PFSK-1 (cell line): ENCODE measurements around the gene SNX32.

Source experiments
- FOXP2 ChIP-seq: optimal IDR thresholded peaks from 2 replicates; pipeline ENCODE3; 2011; ENCODE audit warnings: borderline replicate concordance, control low read depth, inconsistent platforms; ENCODE audit not compliant: insufficient read depth; ENCODE audit errors: extremely low read length, extremely low read depth
- POLR2AphosphoS5 ChIP-seq: IDR thresholded peaks from 2 replicates; pipeline ENCODE4 v1.6.1; 2012; ENCODE audit warnings: low read depth, mild to moderate bottlenecking, control low read depth, low read length, moderate library complexity
- REST ChIP-seq, 2 experiments: IDR thresholded peaks; 2 replicates each; pipeline versions ENCODE4 v1.6.1 to v1.8.0; 2011 to 2012; ENCODE audit warnings: low read depth in 2 of 2, low read length in 2 of 2, control low read depth in 1 of 2, inconsistent platforms in 1 of 2, mild to moderate bottlenecking in 1 of 2, moderate library complexity in 1 of 2; ENCODE audit not compliant: insufficient read depth in 1 of 2
- SIN3A ChIP-seq: IDR thresholded peaks from 2 replicates; pipeline ENCODE4 v1.6.1; 2012; ENCODE audit warnings: mild to moderate bottlenecking, low read length, moderate library complexity, borderline replicate concordance; ENCODE audit not compliant: insufficient read depth
- TAF1 ChIP-seq: IDR thresholded peaks from 2 replicates; pipeline ENCODE4 v1.6.1; 2012; ENCODE audit warnings: low read length, control low read depth, borderline replicate concordance; ENCODE audit not compliant: insufficient read depth

SNX32 gene

DNA sequence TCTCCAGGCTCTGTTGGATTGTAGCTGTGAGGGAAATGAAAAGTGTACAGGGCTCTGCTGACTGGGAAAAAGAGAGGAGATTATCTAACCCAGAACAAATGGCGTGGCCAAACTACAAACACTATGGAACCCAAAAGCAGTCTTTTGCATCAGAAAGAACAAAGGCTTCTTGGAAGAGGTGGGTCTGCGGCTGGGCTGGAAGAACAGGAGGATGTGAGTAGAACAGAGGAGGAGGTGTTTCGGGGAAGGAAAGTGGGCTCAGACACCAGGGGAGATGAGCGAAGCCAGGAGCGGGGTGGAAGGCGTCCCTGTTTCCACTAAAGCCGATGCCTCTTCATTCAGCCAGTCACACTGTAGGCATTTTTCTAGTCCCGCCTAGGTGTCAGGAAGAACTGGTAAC is 34.9 kb upstream of the SNX32 start:
- no peak for TF ChIP-seq POLR2AphosphoS5
- no peak for TF ChIP-seq TAF1
- TF ChIP-seq FOXP2: no peak
- TF ChIP-seq REST (IDR thresholded peaks at IDR 0.05; ENCODE audit: insufficient read depth in 1 of 2, low read depth in 2 of 2, low read length in 2 of 2): no peak
- TF ChIP-seq SIN3A: no peak

DNA sequence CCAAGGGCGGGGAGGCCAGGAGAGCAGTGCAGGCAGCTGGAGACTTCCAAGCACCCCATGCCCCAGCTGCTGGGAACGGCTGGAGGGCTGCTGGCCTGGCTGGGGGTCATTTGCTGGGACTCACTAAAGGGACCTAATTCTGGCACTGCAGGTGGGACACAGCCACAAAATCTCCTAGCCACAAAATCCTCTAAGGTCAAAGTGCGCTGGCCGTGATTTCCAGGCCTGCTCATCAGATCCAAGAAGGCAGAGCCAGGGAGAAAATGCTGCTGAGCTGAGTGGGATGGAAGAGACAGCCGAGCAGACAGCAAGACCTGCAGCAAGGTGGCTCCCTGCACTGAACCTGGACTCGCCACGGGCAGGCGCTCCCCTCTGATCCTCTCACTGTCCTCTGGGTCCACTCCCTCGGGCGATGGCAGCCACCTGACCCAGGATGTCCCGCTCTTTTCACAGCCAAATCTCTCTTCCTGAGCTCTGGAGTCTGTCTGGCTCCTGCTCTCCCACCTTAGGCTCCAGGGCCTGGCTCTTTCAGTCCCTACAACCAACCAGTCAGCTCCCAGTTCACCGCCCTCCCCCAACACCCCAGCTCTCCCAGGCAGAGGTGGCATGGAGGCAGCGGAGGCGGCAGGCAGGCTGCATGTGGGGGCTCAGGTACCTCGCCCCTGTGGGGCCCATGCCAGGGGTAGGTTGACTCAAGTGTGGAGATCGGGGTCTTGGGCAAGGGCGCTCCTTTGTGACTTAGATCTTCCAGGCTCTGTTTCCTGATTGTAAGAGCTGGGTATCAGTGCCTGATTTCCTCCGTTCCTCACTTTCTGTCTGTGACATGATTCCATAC is 32.4 kb upstream of the SNX32 start:
- TF ChIP-seq FOXP2: no peak
- TF ChIP-seq SIN3A: no peak
- no peak for TF ChIP-seq TAF1
- no peak for TF ChIP-seq REST (IDR thresholded peaks at IDR 0.05; ENCODE audit: insufficient read depth in 1 of 2, low read depth in 2 of 2, low read length in 2 of 2)
- no peak for TF ChIP-seq POLR2AphosphoS5

DNA sequence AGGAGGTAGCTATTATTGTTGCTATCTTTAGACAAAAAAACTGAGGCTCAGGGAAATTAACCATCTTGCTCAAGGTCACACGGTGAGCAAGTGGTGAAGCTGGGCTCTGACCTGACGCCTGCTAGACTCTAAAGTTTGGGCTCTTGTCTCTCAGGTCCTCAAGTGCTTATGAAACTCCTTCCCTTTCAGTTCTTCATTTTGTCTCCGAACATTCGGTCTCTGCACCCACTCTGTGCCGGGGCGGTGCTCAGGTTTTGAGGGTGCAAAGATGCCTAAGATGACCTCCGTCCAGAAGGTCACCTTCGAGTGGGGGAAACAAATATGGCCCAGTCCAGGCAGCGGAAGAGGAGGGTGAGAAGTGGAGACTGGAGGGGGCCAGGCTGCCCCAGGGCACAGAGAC is 30.9 kb upstream of the SNX32 start:
- TF ChIP-seq FOXP2 (no peak), POLR2AphosphoS5 (no peak), TAF1 (no peak), SIN3A (no peak), REST (IDR thresholded peaks at IDR 0.05; ENCODE audit: insufficient read depth in 1 of 2, low read depth in 2 of 2, low read length in 2 of 2) (no peak)

- TF ChIP-seq POLR2AphosphoS5 (no peak), SIN3A (no peak), FOXP2 (no peak), TAF1 (no peak), REST (IDR thresholded peaks at IDR 0.05; ENCODE audit: insufficient read depth in 1 of 2, low read depth in 2 of 2, low read length in 2 of 2) (no peak)
These were observed 29.8 kb upstream of the SNX32 start for GRCh38 chr11:65803797-65804492.
